Panc1 (cell line): Measurements from ENCODE around the gene PELI3. TPM values are rescaled to one million over a fixed set of nuclear protein-coding genes. Genes with fewer than 3 reads are reported as not detected.

Experiments used
- ATAC-seq: fragments of 200-7000 bp; cut with Tn5 transposase; 2 replicates; pipeline ENCODE4 v1.9.1; 2020; ENCODE audit warnings: mild to moderate bottlenecking, moderate library complexity
- BruUV-seq: library from RNA; stranded (reverse); fragments of 400-500 nt; replicated peaks from 2 replicates; lab custom pipeline; 2021; lab: Mats Ljungman, UMichigan
- CTCF ChIA-PET: fragments of 300-600 bp; sonication (Branson Sonifier 250); formaldehyde crosslinking; loops from one replicate; lab custom pipeline; 2022; ENCODE audit warnings: antibody characterized with exemption; lab: Charles Lee
- POLR2A ChIA-PET: fragments of 300-600 bp; sonication (Branson Sonifier 250); formaldehyde crosslinking; loops from one replicate; lab custom pipeline; 2022; ENCODE audit warnings: antibody characterized with exemption; lab: Charles Lee
- DNase-seq: peaks from one replicate; pipeline ENCODE4 v3.0.0-alpha.2; 2010; ENCODE audit warnings: low read depth, low spot score
- H3K27ac ChIP-seq: 2 replicates; pipeline ENCODE4 v1.5.1; 2011; ENCODE audit warnings: mild to moderate bottlenecking, low read length, inconsistent platforms
- H3K27me3 ChIP-seq: fragments of 200-500 bp; sonication (Bioruptor generic); 2 replicates; pipeline ENCODE4 v1.6.0; 2014; ENCODE audit warnings: low read length, inconsistent platforms; ENCODE audit not compliant: control insufficient read depth, insufficient read depth
- H3K36me3 ChIP-seq: fragments of 200-500 bp; sonication (Bioruptor generic); 2 replicates; pipeline ENCODE4 v1.5.1; 2014; ENCODE audit warnings: inconsistent platforms, mild to moderate bottlenecking, low read length, moderate library complexity; ENCODE audit not compliant: control insufficient read depth, insufficient read depth
- H3K4me1 ChIP-seq: 2 replicates; pipeline ENCODE4 v1.5.1; 2011; ENCODE audit warnings: inconsistent platforms, mild to moderate bottlenecking, low read length, moderate library complexity; ENCODE audit not compliant: control insufficient read depth, insufficient read depth
- H3K4me3 ChIP-seq, 2 experiments: 2 replicates each; pipeline ENCODE4 v1.5.1; 2011 to 2012; ENCODE audit warnings: low read depth in 2 of 2, low read length in 2 of 2, mild to moderate bottlenecking in 2 of 2, inconsistent platforms in 1 of 2, moderate library complexity in 1 of 2
- H3K9me3 ChIP-seq: fragments of 200-500 bp; sonication (Bioruptor generic); 2 replicates; pipeline ENCODE4 v1.5.1; 2014; ENCODE audit warnings: low read depth, mild to moderate bottlenecking, inconsistent platforms, low read length, moderate library complexity; ENCODE audit not compliant: control insufficient read depth, insufficient read depth
- CTCF ChIP-seq: fragments of 450-650 bp; IDR thresholded peaks from 2 replicates; pipeline ENCODE4 v1.5.1; 2017; ENCODE audit warnings: mild to moderate bottlenecking
- POLR2AphosphoS5 ChIP-seq: IDR thresholded peaks from 2 replicates; pipeline ENCODE4 v1.6.1; 2012; ENCODE audit warnings: mild to moderate bottlenecking, low read depth, low read length, moderate library complexity
- REST ChIP-seq, 2 experiments: IDR thresholded peaks; 2 replicates each; pipeline ENCODE4 v1.6.1; 2011 to 2012; ENCODE audit warnings: low read depth in 2 of 2, control low read depth in 1 of 2, low read length in 1 of 2, mild to moderate bottlenecking in 1 of 2, moderate library complexity in 1 of 2; ENCODE audit not compliant: insufficient read depth in 1 of 2
- SIN3A ChIP-seq: IDR thresholded peaks from 2 replicates; pipeline ENCODE4 v1.6.1; 2012; ENCODE audit warnings: low read depth, mild to moderate bottlenecking, low read length, moderate library complexity, borderline replicate concordance; ENCODE audit not compliant: insufficient read depth
- TCF7L2 ChIP-seq: IDR thresholded peaks from 2 replicates; pipeline ENCODE4 v1.6.1; 2011; ENCODE audit warnings: mild to moderate bottlenecking, low read depth, low read length, inconsistent platforms
- in situ Hi-C: cut with HindIII; loops from 2 replicates; pipeline ENCODE4 v1.10.0; 2016; ENCODE audit warnings: low sequenced_read_pairs, low pct_unique_long_range_greater_than_20kb
- intact Hi-C: fragments of 100-400 bp; cut with micrococcal nuclease; formaldehyde crosslinking; loops from one replicate; pipeline ENCODE4 v1.10.0; 2022; ENCODE audit not compliant: unreplicated experiment
- total RNA-seq: library from RNA; stranded (reverse); gene quantifications from one replicate; pipeline ENCODE4 v1.2.1, GENCODE V29; 2021; ENCODE audit not compliant: unreplicated experiment

Gene PELI3
- total RNA-seq, 1 experiment from 2014 or later = 9.1 TPM

DNA sequence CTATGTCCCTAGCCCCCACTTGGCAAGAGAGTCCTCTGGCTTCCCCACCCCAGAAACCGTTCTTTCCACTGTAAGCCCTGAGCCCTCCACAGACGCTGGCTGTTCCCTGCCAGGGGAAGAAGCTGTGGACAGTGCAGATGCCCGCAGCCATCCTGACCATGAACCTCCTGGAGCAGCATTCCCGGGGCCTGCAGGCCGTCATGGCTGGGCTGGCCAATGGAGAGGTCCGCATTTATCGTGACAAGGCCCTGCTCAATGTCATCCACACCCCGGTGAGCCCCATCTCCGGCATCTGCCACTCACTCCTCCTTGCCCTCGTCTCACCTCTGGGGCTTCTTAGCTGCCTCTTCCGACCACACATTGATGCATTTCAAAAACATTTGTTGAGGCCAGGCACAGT lies 56.9 kb downstream of the PELI3 start:
- Histone ChIP-seq H3K4me3 (no peak overlapping the region), H3K27ac (no peak overlapping the region), H3K27me3 (no peaks in the 10 kb centered on the region), H3K36me3 (no peaks in the 10 kb centered on the region), H3K4me1 (no peaks in the 10 kb centered on the region), H3K9me3 (no peaks in the 10 kb centered on the region)
- ChIA-PET POLR2A (no interaction called here), CTCF (no interaction called here)
- in situ Hi-C loops (no loop called here), intact Hi-C loops (no loop called here)
- no TSS peak for BruUV-seq
- no peak for ATAC-seq
- no peak for DNase-seq
- TF ChIP-seq REST (IDR thresholded peaks at IDR 0.05; ENCODE audit: insufficient read depth in 1 of 2, low read depth in 2 of 2, low read length in 1 of 2) (no peak), CTCF (no peak), TCF7L2 (no peak), SIN3A (no peak), POLR2AphosphoS5 (no peak)

GRCh38 chr11:66524304-66525040 lies 57.8 kb downstream of the PELI3 start:
- Histone ChIP-seq H3K4me3 (no peak overlapping the region), H3K27me3 (no peaks in the 10 kb centered on the region), H3K9me3 (no peaks in the 10 kb centered on the region), H3K27ac (no peak overlapping the region), H3K36me3 (no peaks in the 10 kb centered on the region), H3K4me1 (no peaks in the 10 kb centered on the region)
- ChIA-PET CTCF (interaction anchor here (0.6 kb wide), 1 partner anchor 136 kb away, joined by 5 read pairs; no protein-coding TSS in a partner anchor), POLR2A (no interaction called here)
- in situ Hi-C loops = no loop called here
- no peak for TF ChIP-seq REST (IDR thresholded peaks at IDR 0.05; ENCODE audit: insufficient read depth in 1 of 2, low read depth in 2 of 2, low read length in 1 of 2)
- TF ChIP-seq SIN3A = no peak
- TF ChIP-seq POLR2AphosphoS5 = no peak
- no TSS peak for BruUV-seq
- DNase-seq (no peak), ATAC-seq (no peak)
- intact Hi-C loops = no loop called here

Other genes starting within 250 kb of the PELI3 start
- gene KLC2, start 209.2 kb upstream of the PELI3 start, total RNA-seq = 85.1 TPM
- 256 TPM for gene RAB1B, start 198.3 kb upstream of the PELI3 start, total RNA-seq
- 9.3 TPM for gene CNIH2, start 188.7 kb upstream of the PELI3 start, total RNA-seq
- gene YIF1A, start 177.8 kb upstream of the PELI3 start, total RNA-seq = 196 TPM
- gene TMEM151A, start 175.0 kb upstream of the PELI3 start, total RNA-seq = 11.0 TPM
- 0.15 TPM for gene CD248, start 149.9 kb upstream of the PELI3 start, total RNA-seq
- gene RIN1, start 130.5 kb upstream of the PELI3 start, total RNA-seq = 21.7 TPM
- 80.5 TPM for gene BRMS1, start 121.8 kb upstream of the PELI3 start, total RNA-seq
- gene B4GAT1, start 119.3 kb upstream of the PELI3 start, total RNA-seq = 29.3 TPM
- gene SLC29A2, start 95.1 kb upstream of the PELI3 start, total RNA-seq = 28.3 TPM
- gene NPAS4, start 45.9 kb upstream of the PELI3 start, total RNA-seq = 0.08 TPM
- 158 TPM for gene MRPL11, start 28.1 kb upstream of the PELI3 start, total RNA-seq
- 180 TPM for gene DPP3, start 13.5 kb downstream of the PELI3 start, total RNA-seq
- 26.9 TPM for gene BBS1, start 43.7 kb downstream of the PELI3 start, total RNA-seq
- 29.5 TPM for gene ZDHHC24, start 79.1 kb downstream of the PELI3 start, total RNA-seq
- gene ACTN3, start 80.0 kb downstream of the PELI3 start, total RNA-seq = 0.13 TPM
- gene CTSF, start 101.7 kb downstream of the PELI3 start, total RNA-seq = 28.7 TPM
- 2.0 TPM for gene CCDC87, start 126.2 kb downstream of the PELI3 start, total RNA-seq
- gene CCS, start 126.3 kb downstream of the PELI3 start, total RNA-seq = 55.3 TPM
- 93.9 TPM for gene RBM14, start 149.7 kb downstream of the PELI3 start, total RNA-seq
- gene RBM4, start 171.8 kb downstream of the PELI3 start, total RNA-seq = 195 TPM
- 33.6 TPM for gene RBM4B, start 211.0 kb downstream of the PELI3 start, total RNA-seq